Measurements from ENCODE around the gene SNX18.
"Not testable (repeated sequence)": the region's sequence is repeated elsewhere in the genome, so short reads cannot be mapped to it uniquely, and the experiment has no call there.

The SNX18 gene

GRCh38 chr5:54519509-54519876, 1.9 kb downstream of the SNX18 start:
- no peak for DNase-seq (ENCODE audit: low spot score)

- no peak for DNase-seq (ENCODE audit: low spot score)
These were observed 2.9 kb downstream of the SNX18 start for GRCh38 chr5:54520438-54520846.

DNA sequence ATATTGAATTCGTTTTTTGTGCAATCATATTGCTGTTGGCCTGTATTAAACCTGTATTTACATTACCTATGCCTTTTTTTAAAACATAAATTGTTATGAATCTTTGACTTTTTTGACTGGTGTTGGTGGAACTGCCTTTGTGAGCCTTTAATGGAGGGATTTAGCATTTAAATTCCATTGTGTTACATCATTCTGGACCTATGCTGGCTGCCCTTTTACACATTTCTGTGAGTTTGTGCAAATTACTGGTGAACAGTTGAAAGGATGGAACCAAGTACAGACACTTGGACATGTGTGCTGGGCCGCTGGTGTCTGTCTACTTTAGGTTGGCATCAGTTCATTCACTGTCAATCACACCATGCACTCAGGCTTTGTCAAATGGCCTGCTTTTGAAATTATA, 3.4 kb downstream of the SNX18 start:
- no peak for DNase-seq (ENCODE audit: low spot score)

GRCh38 chr5:54521856-54522479, 4.4 kb downstream of the SNX18 start:
- DNase-seq (ENCODE audit: low spot score), result no peak

GRCh38 chr5:54523534-54523933, 6.0 kb downstream of the SNX18 start:
- no peak for DNase-seq (ENCODE audit: low spot score)

GRCh38 chr5:54524082-54524481, 6.5 kb downstream of the SNX18 start:
- no peak for DNase-seq (ENCODE audit: low spot score)

DNA sequence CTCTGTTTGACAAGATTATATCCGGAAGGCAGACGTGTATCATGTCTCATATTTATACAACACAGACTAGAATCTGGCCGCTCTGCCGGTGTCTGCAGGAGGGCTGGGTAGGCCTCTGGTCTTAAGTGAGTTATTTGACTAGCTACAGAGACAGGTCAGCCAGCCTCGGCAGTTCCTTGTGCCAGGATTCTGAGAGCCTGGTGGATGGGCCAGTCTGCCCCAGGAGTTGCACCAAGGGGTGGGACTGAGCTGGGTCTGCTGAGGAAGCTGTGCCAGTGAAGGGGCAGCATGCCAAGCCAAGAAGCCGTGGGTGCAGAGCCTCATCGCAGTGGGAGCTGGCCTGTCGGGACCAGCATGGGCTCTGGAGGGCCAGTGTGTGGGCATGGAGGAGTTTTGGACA, 7.1 kb downstream of the SNX18 start:
- no peak for DNase-seq (ENCODE audit: low spot score)

DNA sequence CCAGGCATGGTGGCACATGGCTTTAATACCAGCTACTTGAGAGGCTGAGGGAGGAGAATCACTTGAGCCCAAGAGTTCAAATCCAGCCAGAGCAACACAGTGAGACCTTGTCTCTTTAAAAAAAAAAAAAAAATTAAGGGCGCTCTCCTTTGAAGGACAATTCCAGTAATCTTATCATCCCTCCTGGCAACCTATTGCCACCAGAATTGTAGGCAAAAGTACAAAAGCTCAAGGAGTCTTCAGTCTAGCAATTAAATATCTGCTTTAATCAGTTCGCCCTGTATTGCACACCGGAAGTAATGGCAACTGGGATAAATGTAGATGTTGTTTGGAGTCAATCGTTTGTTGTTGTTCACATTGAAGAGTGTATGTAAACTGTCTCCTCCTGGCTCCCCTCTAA, 7.7 kb downstream of the SNX18 start:
- DNase-seq (ENCODE audit: low spot score), result no peak

DNA sequence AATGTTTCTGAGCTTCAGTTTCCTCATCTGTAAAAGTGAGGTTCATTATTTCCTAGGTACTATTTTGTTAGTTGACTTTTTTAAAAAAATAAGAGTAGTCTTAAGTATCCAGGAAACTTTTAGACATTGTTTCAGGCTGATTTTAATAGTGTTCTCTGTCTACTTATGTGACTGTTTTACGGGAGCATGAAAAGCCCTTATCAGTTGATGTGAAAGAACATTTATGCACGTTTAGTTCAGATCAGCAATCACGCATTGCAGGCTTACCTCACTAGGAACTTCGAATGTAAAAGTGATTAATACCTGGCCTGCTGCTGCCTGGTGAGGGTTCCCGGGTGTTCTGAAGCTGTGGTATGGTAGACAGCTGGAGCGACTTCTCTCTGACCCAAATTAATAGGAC, 8.1 kb downstream of the SNX18 start:
- no peak for DNase-seq (ENCODE audit: low spot score)

DNA sequence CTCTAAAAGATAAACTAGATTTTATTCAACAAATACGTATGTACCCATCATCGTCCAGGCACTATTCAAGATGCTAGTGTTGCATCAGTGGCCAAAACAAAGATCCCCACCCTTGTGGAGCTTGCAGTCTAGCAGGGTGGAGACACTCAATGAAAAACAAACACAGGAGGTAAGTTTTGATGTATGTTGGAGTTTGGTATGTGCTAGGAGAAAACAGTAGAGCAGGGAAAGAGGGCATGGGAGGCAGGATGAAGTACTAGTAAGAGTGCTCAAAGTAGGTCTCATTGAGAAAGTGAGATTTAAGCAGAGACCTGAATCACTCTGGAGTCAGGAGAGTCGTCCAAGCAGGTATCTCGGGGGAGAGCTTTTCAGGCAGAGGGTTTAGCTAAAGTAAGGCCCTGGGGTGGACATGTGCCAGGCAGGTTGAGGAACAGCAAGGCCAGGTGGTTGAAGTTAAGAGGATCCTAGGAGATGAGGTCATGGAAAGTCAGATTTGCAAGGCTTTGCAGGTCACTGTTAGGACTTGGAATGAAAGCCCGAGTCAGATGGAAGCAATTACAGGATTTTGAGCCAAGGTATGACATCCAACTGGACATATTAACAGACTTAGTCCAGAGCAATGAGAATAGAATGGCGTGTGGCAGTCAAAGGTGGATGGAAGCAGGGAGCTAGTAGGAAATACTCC, 9.2 kb downstream of the SNX18 start:
- no peak for DNase-seq (ENCODE audit: low spot score)

- no peak for DNase-seq (ENCODE audit: low spot score)
These were observed 11.2 kb downstream of the SNX18 start for GRCh38 chr5:54528633-54529209.

- no peak for DNase-seq (ENCODE audit: low spot score)
These were observed 12.0 kb downstream of the SNX18 start for GRCh38 chr5:54529565-54529964.

DNA sequence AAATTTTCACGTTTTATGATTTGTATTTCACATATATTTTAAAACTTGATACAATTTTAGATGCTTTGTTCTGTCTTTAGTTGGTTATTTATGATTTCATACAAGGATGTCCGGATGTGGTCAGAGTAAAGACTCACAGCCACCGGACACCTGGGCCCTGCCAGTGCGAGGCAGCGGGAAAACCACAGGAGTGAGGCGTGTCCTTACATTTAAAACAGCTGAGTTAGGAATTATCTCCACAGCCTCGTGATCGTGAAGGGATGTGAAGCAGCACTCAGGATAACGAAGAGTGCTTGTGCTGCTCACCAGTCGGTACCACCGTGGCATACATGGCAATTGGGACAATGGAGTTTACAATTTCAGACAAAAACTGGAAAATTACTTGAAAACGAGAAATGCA, 14.0 kb downstream of the SNX18 start:
- no peak for DNase-seq (ENCODE audit: low spot score)

- no peak for DNase-seq (ENCODE audit: low spot score)
These were observed 16.1 kb downstream of the SNX18 start for GRCh38 chr5:54533541-54534190.

DNA sequence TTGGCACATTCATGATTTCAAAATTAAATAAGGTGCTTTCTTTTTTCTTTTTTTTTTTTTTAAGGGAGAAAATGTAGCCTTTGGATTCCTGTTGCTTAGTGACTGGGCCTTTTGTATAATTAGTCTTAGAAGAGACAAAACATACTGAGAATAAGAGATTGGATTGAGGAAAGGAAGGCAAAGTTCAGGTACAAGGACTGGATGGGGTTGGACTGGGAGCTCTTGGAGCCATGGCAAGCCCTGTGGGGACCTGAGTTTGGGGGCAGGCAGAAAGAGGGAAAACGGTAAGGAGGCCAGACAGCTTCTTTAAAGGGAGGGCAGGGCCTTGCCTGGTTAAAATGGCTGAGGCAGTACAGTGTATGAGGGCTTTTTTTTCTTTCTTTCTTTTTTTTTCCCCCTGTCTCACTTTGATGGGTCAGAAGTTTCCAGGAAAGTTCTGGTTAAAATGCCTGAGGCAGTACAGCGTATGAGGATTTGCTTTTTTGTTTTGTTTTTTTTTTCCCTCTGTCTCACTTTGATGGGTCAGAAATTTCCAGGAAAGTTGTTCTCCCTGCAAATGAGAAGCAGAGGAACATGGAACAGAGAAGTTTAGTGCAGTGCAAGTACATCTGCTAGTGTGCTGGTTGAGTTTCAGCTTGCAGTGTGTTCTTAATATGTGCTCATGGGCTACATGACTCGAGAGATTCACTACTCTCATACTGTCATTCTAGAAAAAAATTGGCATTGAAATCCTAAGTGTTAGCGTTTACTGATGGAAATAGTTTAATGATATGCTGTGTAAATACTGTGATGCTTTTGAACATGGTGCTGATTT, 16.8 kb downstream of the SNX18 start:
- DNase-seq (ENCODE audit: low spot score), result no peak

GRCh38 chr5:54535149-54535844, 17.7 kb downstream of the SNX18 start:
- no peak for DNase-seq (ENCODE audit: low spot score)

DNA sequence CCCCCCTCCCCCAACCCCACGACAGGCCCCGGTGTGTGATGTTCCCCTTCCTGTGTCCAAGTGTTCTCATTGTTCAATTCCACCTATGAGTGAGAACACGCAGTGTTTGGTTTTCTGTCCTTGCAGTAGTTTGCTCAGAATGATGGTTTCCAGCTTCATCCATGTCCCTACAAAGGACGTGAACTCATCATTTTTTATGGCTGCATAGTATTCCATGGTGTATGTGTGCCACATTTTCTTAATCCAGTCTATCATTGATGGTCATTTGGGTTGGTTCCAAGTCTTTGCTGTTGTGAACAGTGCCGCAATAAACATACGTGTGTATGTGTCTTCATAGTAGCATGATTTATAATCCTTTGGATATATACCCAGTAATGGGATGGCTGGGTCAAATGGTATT, 18.8 kb downstream of the SNX18 start:
- not testable (repeated sequence) for DNase-seq (ENCODE audit: low spot score)

GRCh38 chr5:54536861-54537260, 19.3 kb downstream of the SNX18 start:
- DNase-seq (ENCODE audit: low spot score), result not testable (repeated sequence)

GRCh38 chr5:54537725-54538124, 20.2 kb downstream of the SNX18 start:
- no peak for DNase-seq (ENCODE audit: low spot score)

DNA sequence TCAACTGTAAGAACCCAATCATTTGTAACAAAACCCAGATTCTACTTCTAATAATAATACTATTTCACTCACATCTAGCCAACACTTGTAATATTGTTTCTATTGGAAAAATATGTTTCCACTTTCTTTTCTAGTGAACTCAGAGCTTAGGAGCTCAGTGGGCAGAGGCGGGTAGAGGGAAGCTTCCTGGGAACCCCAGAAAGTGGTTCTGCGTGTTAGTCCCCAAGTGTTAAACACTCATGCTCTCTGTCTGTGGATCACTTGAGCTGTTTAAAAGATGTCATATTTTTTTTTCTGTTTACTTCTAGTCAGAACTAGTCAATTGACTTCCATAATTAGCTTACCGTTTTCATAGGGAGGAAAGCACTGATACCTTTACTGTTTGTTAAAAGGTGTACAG, 20.6 kb downstream of the SNX18 start:
- no peak for DNase-seq (ENCODE audit: low spot score)

DNA sequence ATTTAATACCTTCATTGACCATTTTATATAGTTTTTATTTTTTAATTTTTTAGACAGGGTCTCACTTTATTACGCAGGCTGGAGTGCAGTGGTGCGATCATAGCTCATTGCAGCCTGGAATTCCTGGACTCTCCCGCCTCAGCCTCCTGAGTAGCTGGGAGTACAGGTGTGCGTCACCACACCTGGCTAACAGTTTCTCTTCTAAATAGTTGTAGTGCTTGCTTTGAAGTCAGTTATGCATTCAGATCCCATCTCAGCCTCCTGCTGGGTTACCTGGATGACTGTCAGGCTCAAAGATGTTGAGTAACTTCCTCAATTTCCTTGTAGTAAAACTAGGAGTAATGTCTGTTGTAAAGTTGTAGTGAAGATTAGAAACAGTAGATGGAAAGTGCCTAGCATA, 21.4 kb downstream of the SNX18 start:
- no peak for DNase-seq (ENCODE audit: low spot score)

GRCh38 chr5:54540286-54540685, 22.7 kb downstream of the SNX18 start:
- no peak for DNase-seq (ENCODE audit: low spot score)

Data from D341Med (cell line).